RWPE2 (cell line): ENCODE results near the gene ALKBH2.

Experiments used
- ATAC-seq: fragments of 200-7000 bp; cut with Tn5 transposase; 3 replicates; pipeline ENCODE4 v1.9.1; 2021; ENCODE audit warnings: low read depth
- DNase-seq: peaks from one replicate; pipeline ENCODE4 v3.0.0-alpha.2; 2020; ENCODE audit warnings: low spot score
- H3K27ac ChIP-seq: fragments of 450-650 bp; 2 replicates; pipeline ENCODE4 v1.5.1; 2017; ENCODE audit warnings: mild to moderate bottlenecking; ENCODE audit not compliant: poor library complexity, severe bottlenecking
- H3K27me3 ChIP-seq: fragments of 250-450 bp; sonication (Bioruptor Pico); 2 replicates; pipeline ENCODE4 v1.5.1; 2021; ENCODE audit warnings: mild to moderate bottlenecking, moderate library complexity; ENCODE audit not compliant: insufficient read depth, poor library complexity, severe bottlenecking
- H3K36me3 ChIP-seq: fragments of 250-450 bp; sonication (Bioruptor Pico); 2 replicates; pipeline ENCODE4 v1.5.1; 2020; ENCODE audit warnings: low read depth, mild to moderate bottlenecking, moderate library complexity
- H3K4me1 ChIP-seq: fragments of 250-450 bp; sonication (Bioruptor Pico); 2 replicates; pipeline ENCODE4 v1.5.1; 2021; ENCODE audit warnings: mild to moderate bottlenecking, moderate library complexity; ENCODE audit not compliant: insufficient read depth, poor library complexity, severe bottlenecking
- H3K4me3 ChIP-seq: fragments of 250-450 bp; sonication (Bioruptor Pico); 2 replicates; pipeline ENCODE4 v1.5.1; 2021; ENCODE audit warnings: mild to moderate bottlenecking, moderate library complexity; ENCODE audit not compliant: severe bottlenecking
- H3K9me3 ChIP-seq: fragments of 250-450 bp; sonication (Bioruptor Pico); 2 replicates; pipeline ENCODE4 v1.5.1; 2021; ENCODE audit warnings: mild to moderate bottlenecking, moderate library complexity; ENCODE audit not compliant: severe bottlenecking
- CTCF ChIP-seq: fragments of 450-650 bp; IDR thresholded peaks from one replicate; pipeline ENCODE4 v1.5.1; 2017; ENCODE audit warnings: mild to moderate bottlenecking, moderate library complexity; ENCODE audit not compliant: poor library complexity, severe bottlenecking

The ALKBH2 gene

DNA sequence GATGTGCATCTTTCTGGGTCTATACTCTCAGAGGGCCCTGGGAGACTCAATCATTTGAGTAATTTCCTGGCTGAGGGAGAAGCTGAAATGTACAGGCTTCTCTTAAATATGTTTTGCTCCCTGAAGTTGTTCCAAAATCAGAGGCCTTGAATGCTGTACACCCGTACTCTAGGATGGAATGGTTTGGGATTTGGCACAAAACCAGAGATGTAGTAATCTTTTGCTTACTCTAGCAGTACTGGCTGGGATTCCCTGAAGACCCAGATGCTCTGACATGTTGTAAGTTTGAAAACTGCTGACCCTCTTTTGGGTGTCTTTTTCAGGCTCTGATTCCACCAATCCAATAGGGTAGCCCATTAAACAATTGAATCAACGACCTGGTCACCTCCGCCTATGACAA, 33.5 kb upstream of the ALKBH2 start:
- Histone ChIP-seq H3K9me3 (no peaks in the 10 kb centered on the region), H3K36me3 (no peaks in the 10 kb centered on the region), H3K27ac (no peak overlapping the region), H3K27me3 (no peaks in the 10 kb centered on the region), H3K4me1 (no peaks in the 10 kb centered on the region), H3K4me3 (no peak overlapping the region)
- no peak for TF ChIP-seq CTCF
- ATAC-seq (no peak), DNase-seq (no peak)

- Histone ChIP-seq H3K36me3 (no peaks in the 10 kb centered on the region), H3K9me3 (no peaks in the 10 kb centered on the region), H3K27ac (no peak overlapping the region), H3K4me1 (no peaks in the 10 kb centered on the region), H3K4me3 (no peak overlapping the region), H3K27me3 (no peaks in the 10 kb centered on the region)
- DNase-seq (no peak), ATAC-seq (no peak)
- no peak for TF ChIP-seq CTCF
Observed at GRCh38 chr12:109125791-109126190, 32.5 kb upstream of the ALKBH2 start.

GRCh38 chr12:109124878-109125648, 31.8 kb upstream of the ALKBH2 start:
- TF ChIP-seq CTCF: no peak
- H3K36me3 ChIP-seq: no peaks in the 10 kb centered on the region
- no peaks in the 10 kb centered on the region for H3K4me1 ChIP-seq
- no peak overlapping the region for H3K27ac ChIP-seq
- H3K27me3 ChIP-seq: no peaks in the 10 kb centered on the region
- no peaks in the 10 kb centered on the region for H3K9me3 ChIP-seq
- ATAC-seq (no peak), DNase-seq (no peak)
- no peak overlapping the region for H3K4me3 ChIP-seq

- no peak for ATAC-seq
Observed at GRCh38 chr12:109121346-109121880, 28.1 kb upstream of the ALKBH2 start.

More at GRCh38 chr12:109121346-109121880, 28.1 kb upstream of the ALKBH2 start:
- no peak overlapping the region for H3K27ac ChIP-seq
- no peaks in the 10 kb centered on the region for H3K27me3 ChIP-seq
- H3K4me3 ChIP-seq: no peak overlapping the region
- no peak for TF ChIP-seq CTCF
- H3K4me1 ChIP-seq: no peaks in the 10 kb centered on the region
- no peaks in the 10 kb centered on the region for H3K9me3 ChIP-seq
- H3K36me3 ChIP-seq: no peaks in the 10 kb centered on the region
- DNase-seq: no peak
